MM.1S (cell line): ENCODE measurements around the gene EMX2.

Source experiments
- CTCF ChIP-seq: fragments of 300-600 bp; sonication (generic); IDR thresholded peaks from 2 replicates; pipeline ENCODE4 v1.5.1; 2016; ENCODE audit warnings: antibody characterized with exemption, low read length, mixed read lengths
- EZH2 ChIP-seq: fragments of 300-600 bp; sonication (generic); optimal IDR thresholded peaks from 2 replicates; pipeline ENCODE3; 2017; ENCODE audit warnings: low read depth, mild to moderate bottlenecking, antibody characterized with exemption, low read length, mixed read lengths
- EZH2phosphoT487 ChIP-seq: fragments of 300-600 bp; sonication (generic); IDR thresholded peaks from 2 replicates; pipeline ENCODE4 v1.6.1; 2018; ENCODE audit warnings: antibody characterized with exemption, low read length

DNA sequence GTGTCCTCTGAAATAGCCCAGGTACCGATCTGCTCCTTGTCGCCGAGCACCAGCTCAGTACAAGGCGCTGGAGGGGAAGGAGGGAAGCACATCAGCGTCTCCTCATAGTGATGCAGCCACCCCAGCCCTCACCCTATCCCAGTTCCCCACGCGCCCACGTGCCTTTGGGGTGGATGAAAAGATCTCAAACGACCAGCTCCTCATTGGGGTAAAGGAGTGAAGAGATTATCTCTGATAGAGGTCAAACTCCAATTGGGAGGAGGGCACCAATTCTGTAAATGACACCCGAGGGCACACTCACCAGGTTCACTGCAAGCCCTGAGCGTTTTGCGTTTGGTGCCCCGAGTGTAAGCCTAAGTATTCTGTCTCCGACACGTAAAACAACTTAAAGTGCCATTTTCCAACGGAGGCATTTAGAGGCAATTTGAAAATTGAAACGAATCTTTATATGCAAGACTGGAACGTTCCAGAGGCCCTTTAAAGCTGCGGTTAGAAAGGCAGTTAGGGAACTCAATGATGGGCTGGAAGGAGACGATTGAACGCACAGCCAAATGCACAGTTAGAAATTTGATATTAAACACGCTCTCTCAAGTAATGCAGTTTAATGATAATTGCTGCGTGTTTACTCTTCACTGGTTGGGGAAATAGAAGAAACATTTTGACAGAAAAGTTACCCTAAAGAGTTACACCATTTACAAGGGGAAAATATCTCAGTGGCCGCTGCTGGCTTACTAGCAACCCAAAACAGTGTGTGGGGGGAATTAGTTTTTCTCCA lies 8.9 kb upstream of the EMX2 start:
- no peak for TF ChIP-seq EZH2
- TF ChIP-seq CTCF = no peak
- no peak for TF ChIP-seq EZH2phosphoT487
